CD4-positive, alpha-beta T cell treated with Interleukin-6 at 100 ng/mL for 8 hours (primary cell): ENCODE measurements around the gene CAMK2A.

ENCODE experiments used
- DNase-seq: peaks from one replicate; pipeline ENCODE4 v3.0.0-alpha.2; 2020; ENCODE audit warnings: mixed read lengths, low spot score

Gene CAMK2A

DNA sequence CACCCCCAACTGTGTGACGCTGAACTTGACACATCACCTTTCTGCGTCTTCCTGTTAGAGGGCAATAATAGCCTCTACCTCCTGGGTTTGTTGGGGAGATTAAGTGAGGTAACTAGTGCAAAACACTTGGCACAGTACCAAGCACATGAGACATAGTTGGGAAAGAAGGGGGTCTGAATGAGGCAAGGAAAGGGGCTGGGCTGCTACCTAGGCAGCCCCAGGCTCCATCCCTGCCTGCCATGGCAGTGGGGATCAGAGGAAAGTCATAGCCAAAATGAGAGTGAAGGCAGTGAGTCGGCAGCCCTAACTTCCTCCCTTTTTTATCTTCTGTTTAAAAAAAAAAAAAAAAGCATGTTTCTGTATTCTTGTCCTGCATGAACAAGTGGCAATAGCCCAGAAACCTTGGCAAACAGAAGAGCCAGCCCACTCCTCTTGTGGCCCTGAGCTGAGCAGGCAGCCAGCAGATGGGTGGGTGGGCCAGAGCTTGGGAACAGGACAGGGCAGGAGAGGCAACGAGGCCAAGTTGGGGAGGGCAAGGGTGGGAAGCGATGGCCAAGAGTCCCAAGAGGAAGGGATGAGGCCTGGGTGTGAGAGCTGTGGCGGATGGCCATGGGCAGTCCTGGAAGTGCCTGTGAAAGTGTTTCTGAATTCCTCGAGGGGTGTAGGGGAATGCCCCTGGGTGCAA lies 11.4 kb downstream of the CAMK2A start:
- DNase-seq = no peak

DNA sequence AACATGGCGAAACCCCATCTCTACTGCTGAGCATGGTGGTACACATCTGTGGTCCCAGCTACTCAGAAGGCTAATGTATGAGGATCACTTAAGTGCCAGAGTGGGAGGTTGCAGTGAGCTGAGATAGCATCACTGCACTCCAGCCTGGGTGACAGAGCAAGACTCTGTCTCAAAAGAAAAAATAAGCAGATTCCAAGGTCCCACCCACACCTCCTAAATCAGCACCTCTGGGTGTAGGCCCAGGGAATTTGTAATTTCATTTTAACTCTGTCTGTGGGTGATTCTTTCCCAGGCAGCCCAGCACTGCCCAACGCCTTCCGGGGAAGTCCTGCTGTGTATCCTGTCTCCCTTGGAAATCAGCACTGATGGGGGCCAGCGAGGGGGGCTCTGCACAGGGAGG lies 12.5 kb downstream of the CAMK2A start:
- DNase-seq = no peak

DNA sequence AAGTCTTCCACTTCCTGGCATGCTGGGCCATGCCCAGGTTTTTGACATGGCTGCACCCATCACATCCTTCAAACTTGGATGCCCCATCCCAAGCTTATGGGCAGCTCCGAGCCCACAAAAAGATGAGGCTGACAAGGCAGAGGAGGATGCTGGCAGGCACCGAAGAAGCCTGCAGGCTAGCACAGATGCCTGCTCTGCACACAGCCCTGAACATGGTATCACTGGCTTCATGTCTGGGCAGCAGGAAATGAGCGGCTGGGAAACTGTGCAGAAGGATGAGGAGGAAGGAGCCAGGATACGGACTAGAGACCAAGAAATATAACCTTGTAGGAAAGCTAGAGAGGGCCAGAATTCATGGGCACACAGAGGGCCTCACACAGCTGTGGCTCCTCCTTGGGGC lies 14.8 kb downstream of the CAMK2A start:
- DNase-seq = no peak

DNA sequence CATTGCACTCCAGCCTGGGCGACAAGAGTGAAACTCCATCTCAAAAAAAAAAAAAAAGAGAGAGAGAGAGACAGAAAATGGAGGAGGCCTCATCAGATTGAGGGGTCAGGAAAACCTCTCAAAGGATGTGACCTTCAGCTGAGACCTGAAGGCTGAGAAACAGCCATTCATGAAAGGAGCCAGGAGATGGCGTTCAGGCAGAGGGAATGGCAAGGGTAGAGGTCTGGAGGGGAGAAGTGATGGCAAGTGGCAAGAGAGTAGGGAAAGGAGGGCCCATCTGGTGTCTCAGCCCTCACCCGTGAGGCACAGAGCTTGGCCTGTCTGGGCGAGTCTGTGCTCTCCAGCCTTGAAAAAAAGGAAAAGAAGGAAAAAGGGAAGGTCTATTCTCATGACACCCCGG lies 17.0 kb downstream of the CAMK2A start:
- no peak for DNase-seq

DNA sequence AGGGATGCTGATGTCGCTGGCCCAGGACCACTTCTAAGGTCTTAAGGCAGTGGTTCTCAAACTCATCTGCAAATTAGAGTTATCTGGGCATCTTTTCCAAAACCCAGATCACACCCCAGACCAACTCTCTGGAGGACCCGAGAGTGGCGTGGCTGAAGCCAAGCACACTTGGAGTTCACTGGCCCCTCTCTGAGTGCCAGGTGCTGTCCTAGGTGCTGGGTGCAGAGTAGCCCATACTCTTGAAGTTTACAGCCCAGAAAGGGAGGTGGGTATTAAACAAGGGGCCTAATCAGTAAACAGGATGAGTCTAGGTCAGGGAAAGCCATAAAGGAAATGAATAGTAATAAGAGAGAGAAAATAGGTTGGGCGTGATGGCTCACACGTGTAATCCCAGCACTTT lies 17.6 kb downstream of the CAMK2A start:
- no peak for DNase-seq

DNA sequence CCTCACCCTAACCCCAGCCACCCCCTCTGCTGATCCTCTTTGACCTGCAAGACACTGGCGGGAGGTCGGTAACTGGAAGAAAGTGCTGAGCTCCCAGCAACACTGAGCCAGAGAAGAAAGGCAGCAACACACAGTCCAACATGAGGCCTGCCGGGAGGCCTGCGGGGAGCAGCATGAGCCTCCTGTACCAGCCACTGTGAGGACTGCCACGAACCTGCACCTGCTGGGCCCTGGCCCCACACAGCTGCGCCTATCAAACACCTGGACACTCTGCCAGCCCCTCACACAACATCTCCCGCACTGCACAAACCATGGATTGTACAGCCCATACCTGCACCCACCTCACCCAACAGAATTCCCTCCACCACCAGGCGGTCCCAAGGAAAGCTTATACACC lies 18.3 kb downstream of the CAMK2A start:
- DNase-seq = no peak

DNA sequence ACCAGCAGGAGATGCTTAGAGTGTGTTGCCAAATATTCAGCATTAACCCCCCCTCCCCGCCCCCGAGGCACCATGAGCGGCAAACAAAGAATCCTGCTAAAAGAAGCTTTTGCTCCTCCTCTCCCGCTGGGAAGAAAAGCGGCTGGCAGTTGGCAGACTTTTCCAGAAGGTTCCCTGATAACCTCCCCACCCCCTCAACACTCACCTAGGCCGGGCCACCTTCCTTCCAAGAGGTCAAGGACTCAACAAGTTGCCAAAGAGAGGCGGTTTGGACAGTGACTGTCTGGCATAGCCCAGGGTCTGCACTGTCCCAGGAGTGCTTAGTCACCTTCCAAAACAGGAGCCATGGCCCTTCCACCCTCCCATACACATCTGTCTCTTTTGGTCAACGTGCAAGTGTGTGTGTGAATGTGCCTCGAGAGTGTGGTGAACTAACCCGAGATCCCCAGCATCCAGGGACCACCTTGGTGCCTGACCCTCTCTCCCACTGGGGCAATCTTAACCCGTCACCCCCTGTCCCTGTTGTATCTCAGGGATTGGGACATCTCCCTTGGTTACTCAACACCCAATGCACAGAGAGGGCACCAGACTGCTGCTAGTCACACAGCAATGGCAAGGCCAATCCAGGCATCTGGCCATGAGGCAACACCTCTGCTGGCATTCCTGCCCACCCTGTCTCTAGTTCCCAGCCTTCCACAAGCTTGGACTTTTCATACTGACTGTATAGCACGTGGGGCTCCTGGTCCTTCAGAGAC lies 18.9 kb downstream of the CAMK2A start:
- no peak for DNase-seq

DNA sequence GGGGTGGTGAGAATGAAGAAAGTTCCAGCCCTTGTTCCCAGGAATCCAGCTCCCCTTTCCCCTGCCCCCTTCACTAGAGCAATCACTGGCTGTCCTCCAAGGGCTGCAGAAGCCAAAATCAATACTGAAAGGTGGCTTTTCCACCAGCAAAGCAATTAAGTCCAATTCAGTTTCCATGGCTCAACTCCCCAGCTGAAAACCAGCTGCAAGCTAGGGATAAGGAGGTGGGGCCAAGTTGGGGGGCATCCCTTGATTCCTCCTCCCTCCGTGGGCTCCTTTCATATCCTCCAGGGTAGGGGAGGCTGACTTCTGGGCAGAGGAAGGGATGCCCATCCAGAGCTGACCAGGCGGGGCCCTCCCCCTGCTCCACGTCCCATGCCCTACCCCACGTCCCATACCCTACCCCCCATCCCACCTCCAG lies 22.7 kb downstream of the CAMK2A start:
- DNase-seq = no peak

DNA sequence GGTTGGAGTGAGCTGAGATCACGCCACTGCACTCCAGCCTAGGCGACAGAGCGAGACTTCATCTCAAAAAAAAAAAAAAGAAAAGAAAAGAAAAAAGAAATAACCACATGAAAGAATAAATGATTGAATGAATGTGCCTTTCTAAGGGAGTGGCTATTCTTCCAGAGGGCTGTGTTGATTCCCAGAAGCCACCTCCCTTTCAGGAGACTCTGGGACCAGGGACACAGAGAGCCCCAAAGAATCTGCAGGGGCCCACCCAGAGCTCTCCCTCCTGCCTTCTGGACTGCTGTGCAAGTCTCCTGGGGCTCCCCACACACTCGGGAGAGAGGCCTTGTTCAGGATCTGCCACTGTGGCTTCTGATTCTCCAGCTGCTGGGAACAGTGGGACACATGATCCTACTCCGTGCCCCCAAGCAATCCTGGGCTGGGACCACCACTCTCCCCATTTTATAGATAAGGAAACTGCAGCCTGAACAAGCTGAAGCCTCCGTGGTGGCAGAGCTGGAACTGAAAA lies 23.6 kb downstream of the CAMK2A start:
- no peak for DNase-seq

DNA sequence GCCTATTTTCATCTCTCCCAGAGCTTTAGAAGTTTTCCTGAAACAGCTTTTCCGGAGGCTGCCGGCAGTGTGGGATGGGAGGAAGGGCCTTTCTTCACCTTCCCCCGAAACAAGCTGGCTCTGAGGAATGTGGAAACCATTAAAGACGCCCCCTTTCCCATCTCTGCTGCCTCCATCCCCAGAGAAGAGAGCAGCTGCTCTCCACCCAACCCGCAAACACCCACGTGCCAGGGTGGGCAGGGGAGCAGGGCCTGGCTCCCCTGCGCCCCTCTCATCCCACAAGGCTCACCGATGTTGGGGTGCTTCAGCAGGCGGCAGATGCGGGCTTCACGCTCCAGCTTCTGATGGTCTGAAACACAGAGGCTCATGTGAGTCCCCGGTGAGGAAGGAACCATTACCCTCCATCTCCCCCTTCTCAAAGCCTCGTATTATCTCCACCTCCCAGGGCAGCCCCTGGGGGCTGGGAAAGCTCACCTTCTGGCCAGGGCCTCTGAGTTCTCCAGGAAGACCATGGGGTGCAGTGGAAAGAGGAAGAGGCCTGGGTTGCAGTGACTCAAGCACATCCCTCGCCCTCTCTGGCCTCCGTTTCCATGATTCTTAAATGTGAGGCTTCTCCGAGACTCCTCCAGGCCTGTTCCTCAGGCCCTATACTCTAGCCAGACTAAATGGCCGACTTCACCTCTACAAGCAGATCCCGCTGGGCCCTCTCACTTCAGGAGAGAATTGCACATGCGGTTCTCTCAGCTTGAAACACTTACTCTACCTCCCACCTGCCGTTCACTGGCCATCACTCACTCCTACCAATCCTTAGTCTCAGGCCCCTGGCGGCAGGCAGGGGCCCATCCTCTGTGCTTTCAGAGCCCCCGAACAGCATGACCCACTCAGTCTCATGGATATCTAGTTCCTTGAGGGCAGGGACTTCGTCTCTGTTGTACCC lies 24.6 kb downstream of the CAMK2A start:
- DNase-seq = no peak

DNA sequence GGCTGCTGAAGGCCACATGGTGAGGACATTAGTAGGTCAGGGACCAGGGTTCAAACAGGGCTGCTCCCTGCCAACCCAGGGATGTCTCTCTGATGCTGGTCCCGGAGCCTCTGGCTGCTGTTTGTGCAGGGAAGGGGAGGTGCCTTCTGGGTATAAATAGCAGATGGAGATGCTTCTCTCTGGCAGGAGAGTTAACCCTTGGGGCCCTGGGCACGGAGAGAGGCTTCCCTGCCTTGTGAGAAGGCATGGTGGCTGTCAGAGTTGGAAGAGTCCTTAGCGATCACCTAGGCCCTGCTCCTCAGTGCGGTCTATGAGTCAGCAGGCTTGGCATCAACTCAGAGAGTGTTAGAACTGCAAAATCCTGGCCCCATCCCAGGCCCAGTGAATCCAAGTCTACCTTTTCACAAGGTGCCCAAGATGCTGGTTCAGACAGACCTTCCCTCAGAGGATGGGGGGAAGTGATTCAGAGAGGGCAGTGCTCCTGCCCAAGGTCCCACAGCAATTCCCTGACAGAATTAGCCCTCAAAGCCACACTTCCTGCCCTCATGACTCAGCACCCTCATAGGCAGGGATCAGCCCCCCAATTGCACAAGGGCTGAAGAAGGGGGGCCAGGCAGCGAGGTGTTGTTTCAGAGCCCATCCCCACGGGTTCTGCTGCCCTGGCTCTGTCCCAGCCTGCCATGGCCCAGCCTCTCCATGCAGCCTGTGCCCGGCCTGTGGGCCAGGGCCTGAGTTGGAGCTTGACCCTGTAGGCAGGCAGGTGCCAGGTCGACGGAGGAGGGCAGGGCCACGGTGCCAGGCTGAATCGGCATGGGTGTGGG lies 25.6 kb downstream of the CAMK2A start:
- DNase-seq = no peak

DNA sequence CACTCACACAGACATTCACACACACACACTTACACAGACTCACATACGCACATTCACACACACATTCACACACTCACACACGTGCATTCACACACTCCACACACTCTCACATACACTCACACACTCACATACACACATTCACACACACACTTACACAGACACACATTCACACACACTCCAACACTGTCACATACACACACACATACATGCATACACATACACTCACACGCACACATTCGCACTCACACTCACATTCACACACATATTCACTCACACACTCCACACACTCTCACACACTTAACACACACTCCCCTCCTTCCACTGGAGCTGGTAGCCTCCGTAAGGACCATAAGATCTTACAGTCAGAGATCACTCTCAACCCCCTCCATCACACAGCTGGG lies 26.2 kb downstream of the CAMK2A start:
- no peak for DNase-seq

DNA sequence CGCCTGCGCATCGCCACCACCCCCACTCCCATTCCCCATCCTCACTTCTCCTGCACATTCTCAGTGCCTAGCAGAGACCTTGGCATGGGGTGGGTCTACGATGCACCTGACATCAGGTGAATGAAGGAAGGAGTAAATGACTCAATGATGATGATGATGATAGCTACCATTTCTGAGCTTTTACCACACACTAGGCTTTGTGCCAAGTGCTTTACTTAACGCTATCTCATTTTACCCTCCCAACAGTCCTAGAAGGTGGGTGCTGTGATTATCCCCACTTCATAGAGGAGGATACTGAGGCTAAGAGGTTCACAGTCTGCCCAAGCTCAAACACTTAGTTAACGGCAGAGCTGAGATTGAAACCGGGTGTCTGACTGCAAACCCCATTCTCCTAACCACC lies 27.1 kb downstream of the CAMK2A start:
- no peak for DNase-seq

DNA sequence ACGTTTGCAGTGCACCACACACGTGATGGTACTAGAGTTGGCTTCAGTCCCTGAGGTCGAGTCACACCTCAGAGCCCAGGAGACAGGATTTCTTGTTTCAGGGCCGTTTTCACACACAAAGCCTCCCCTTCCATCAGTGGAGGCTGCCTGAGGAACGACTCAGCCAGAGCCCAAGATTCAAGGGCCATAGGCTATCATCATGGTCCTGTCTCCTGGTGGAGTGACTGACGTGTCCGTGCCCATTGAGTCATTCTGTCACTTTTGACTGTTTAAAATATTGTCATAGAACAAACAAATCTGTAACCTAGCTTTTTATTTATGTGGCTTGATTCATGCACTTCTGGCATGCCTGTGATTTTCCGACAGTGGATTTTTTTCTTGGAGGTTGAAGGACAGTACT lies 28.3 kb downstream of the CAMK2A start:
- DNase-seq = no peak

DNA sequence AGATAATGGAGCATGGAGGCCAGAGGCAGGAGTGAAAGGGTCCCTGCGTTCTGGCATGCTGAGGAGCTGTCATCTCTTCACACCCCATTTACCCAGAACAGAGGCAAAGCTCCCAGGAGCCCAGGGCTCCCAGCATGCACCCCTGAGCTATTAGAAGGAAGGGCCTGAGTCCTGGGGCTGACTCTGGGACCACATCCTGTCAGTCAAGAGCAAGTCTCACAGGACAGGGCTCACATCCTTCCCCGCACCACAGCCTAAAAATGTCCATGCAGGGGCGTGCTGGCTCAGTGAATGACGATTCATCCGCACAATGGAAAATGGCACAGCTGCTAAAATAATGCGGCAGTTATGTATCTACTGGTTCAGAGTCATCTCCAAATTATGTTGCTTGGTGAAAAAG lies 31.4 kb downstream of the CAMK2A start:
- DNase-seq = no peak

DNA sequence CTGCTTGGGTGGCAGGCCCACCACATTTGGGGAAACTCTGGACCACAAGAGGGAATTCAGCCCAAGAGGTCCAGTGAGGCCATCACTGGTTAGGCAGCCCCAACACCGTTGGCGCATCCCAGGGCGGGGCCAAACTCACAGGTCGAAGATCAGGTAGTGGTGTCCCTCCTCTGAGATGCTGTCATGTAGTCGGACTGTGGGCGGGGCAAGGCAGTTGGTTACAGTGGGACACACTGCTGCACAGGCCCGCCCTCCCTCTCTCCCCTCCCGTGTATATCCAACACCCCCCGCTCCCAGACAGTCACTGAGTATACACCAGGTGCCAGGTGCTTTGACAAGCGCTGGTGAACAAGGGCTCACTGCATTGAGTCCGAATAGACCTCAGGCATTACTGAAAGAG lies 32.1 kb downstream of the CAMK2A start:
- no peak for DNase-seq

DNA sequence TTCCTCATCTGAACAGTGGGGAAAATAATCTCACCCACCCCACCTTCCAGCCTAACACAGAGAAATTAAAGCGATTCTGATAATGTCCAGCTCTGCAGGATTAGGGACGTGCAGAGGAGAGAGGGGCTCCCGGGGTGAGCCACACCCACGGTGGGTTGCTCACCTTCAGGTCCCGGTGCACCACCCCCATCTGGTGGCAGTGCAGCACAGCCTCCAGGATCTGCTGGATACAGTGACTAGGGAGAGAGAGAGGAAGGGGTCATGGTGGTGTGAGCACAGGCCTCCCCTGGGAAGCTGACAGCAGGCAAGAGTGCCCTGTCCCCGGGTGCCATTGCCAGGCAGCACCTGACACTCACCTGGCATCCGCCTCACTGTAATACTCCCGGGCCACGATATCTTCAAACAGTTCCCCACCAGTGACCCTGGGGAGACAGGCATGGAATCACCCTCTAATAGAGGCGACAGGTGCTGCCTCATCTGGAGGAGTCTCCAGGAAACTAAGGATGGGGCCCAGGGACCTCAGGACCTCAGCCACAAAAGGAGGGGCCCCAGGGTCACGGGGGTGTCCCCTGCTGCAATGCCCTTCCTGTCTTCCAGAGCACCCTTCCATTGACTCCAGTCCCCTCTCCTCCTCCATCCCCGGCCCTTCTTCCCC lies 33.0 kb downstream of the CAMK2A start:
- DNase-seq = no peak

DNA sequence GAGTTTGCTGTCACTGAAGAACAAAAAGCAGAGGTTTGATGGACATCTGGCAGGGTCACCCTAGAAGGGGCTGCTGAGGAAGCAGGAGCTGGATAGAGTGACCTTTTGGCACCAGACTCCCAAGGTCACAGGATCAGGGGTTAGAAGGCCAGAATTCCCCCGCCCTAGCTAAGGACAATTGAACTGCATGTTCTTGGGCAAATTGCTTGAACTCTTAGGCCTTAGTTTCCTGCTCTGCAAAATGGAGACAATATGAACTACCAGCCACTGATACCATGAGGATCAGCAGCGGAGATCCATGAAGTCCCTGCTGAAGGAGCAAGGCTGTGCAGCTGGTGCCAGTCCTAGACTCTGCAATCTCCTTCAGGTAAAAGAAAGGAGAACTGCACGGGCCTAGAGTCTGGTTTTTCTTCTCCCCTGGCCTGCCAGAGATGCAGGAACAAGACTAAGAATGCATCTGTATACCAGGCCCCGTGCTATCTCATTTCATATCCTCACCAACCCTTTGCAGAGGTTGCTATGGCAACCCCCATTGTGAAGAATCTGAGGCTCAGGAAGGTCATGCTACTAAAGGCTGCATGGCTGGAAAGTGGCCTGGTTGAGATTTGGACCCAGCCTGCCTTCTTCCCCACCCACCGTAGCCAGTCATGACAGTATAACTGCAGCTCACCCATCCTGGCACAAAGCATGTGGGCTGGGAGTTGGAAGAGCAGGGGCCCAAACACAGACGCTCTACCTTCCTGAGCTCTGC lies 33.7 kb downstream of the CAMK2A start:
- no peak for DNase-seq

DNA sequence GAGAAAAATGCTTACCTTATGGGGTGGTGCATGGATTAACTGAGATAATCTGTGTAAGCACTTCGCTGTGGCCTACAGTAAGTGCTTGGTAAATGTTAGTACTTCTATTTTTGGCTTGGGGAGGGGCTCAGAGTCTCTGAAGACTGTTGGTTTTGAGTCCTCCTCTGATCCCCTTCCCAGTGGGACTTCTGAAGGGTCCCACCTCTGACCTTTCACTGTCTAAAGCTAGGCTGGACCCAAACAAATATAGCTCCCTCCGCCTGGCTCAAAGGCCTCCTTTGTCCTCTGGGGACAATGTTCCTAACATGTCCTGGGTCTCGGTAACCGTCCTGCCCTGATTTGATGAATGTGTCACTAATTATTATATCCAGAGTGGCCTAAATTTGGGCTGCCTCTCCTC lies 34.8 kb downstream of the CAMK2A start:
- DNase-seq = no peak

DNA sequence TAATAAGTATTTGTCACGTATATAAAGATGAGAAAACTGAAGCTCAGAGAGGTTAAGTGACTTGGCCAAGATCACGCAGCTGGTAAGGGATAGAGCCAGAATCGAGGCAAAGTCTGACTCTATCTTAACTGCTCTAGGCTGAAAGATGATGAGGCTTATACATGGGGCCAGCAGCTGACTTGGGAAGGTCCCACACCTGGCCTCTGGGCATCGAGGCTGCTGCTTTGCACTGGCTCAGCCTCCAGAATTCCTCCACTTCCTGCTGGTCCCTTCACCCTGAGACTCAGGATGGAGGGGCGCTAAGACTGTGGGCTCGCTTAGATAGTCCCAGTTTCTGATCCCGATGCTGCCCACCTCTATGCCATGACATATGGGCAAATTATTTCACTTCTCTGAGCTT lies 35.2 kb downstream of the CAMK2A start:
- DNase-seq = no peak
